ENCODE data around the gene COL11A1.
"Not testable (repeated sequence)": the region's sequence is repeated elsewhere in the genome, so short reads cannot be mapped to it uniquely, and the experiment has no call there.

The COL11A1 gene

GRCh38 chr1:102967786-102968185 lies 140.5 kb downstream of the COL11A1 start:
- Histone ChIP-seq H3K4me1 (ENCODE audit: control insufficient read depth, low read depth, low read length) (peaks cover 5% of the 10 kb centered on the region), H3K27me3 (ENCODE audit: control insufficient read depth, insufficient read depth, low read length) (no peaks in the 10 kb centered on the region), H3K36me3 (ENCODE audit: control insufficient read depth, low read depth, low read length) (no peaks in the 10 kb centered on the region), H3K4me3 (ENCODE audit: low read length) (no peak overlapping the region), H3K27ac (ENCODE audit: low read length) (no peak overlapping the region), H3K9ac (ENCODE audit: low read length) (no peak overlapping the region), H3K9me3 (ENCODE audit: control insufficient read depth, low read depth, low read length) (no peaks in the 10 kb centered on the region)

- no peaks in the 10 kb centered on the region for H3K4me1 ChIP-seq (ENCODE audit: control insufficient read depth, low read depth, low read length)
- H3K4me3 ChIP-seq (ENCODE audit: low read length), result no peak overlapping the region
- no peaks in the 10 kb centered on the region for H3K9me3 ChIP-seq (ENCODE audit: control insufficient read depth, low read depth, low read length)
- H3K9ac ChIP-seq (ENCODE audit: low read length), result no peak overlapping the region
- no peak overlapping the region for H3K27ac ChIP-seq (ENCODE audit: low read length)
- H3K36me3 ChIP-seq (ENCODE audit: control insufficient read depth, low read depth, low read length), result no peaks in the 10 kb centered on the region
- no peaks in the 10 kb centered on the region for H3K27me3 ChIP-seq (ENCODE audit: control insufficient read depth, insufficient read depth, low read length)
Measured at GRCh38 chr1:102961549-102961948, 146.8 kb downstream of the COL11A1 start.

GRCh38 chr1:102954576-102954975 lies 153.7 kb downstream of the COL11A1 start:
- H3K27ac ChIP-seq (ENCODE audit: low read length), result no peak overlapping the region

GRCh38 chr1:102952400-102952799 lies 155.9 kb downstream of the COL11A1 start:
- H3K27me3 ChIP-seq (ENCODE audit: control insufficient read depth, insufficient read depth, low read length), result no peaks in the 10 kb centered on the region
- H3K4me3 ChIP-seq (ENCODE audit: low read length), result no peak overlapping the region
- H3K4me1 ChIP-seq (ENCODE audit: control insufficient read depth, low read depth, low read length), result no peaks in the 10 kb centered on the region
- no peak overlapping the region for H3K9ac ChIP-seq (ENCODE audit: low read length)
- no peak overlapping the region for H3K27ac ChIP-seq (ENCODE audit: low read length)
- no peaks in the 10 kb centered on the region for H3K36me3 ChIP-seq (ENCODE audit: control insufficient read depth, low read depth, low read length)
- H3K9me3 ChIP-seq (ENCODE audit: control insufficient read depth, low read depth, low read length), result no peaks in the 10 kb centered on the region

More at GRCh38 chr1:102954576-102954975, 153.7 kb downstream of the COL11A1 start:
- Histone ChIP-seq H3K27me3 (ENCODE audit: control insufficient read depth, insufficient read depth, low read length) (no peaks in the 10 kb centered on the region), H3K9me3 (ENCODE audit: control insufficient read depth, low read depth, low read length) (no peaks in the 10 kb centered on the region), H3K4me1 (ENCODE audit: control insufficient read depth, low read depth, low read length) (no peaks in the 10 kb centered on the region), H3K4me3 (ENCODE audit: low read length) (no peak overlapping the region), H3K9ac (ENCODE audit: low read length) (no peak overlapping the region), H3K36me3 (ENCODE audit: control insufficient read depth, low read depth, low read length) (no peaks in the 10 kb centered on the region)

- no peaks in the 10 kb centered on the region for H3K36me3 ChIP-seq (ENCODE audit: control insufficient read depth, low read depth, low read length)
- peaks cover 10% of the 10 kb centered on the region for H3K4me1 ChIP-seq (ENCODE audit: control insufficient read depth, low read depth, low read length)
- H3K27ac ChIP-seq (ENCODE audit: low read length), result no peak overlapping the region
- no peak overlapping the region for H3K4me3 ChIP-seq (ENCODE audit: low read length)
- H3K27me3 ChIP-seq (ENCODE audit: control insufficient read depth, insufficient read depth, low read length), result no peaks in the 10 kb centered on the region
- no peak overlapping the region for H3K9ac ChIP-seq (ENCODE audit: low read length)
- H3K9me3 ChIP-seq (ENCODE audit: control insufficient read depth, low read depth, low read length), result no peaks in the 10 kb centered on the region
Measured at GRCh38 chr1:102942324-102942723, 166.0 kb downstream of the COL11A1 start.

GRCh38 chr1:102941366-102941947 lies 166.9 kb downstream of the COL11A1 start:
- Histone ChIP-seq H3K4me3 (ENCODE audit: low read length) (no peak overlapping the region), H3K36me3 (ENCODE audit: control insufficient read depth, low read depth, low read length) (no peaks in the 10 kb centered on the region), H3K27me3 (ENCODE audit: control insufficient read depth, insufficient read depth, low read length) (no peaks in the 10 kb centered on the region), H3K9me3 (ENCODE audit: control insufficient read depth, low read depth, low read length) (no peaks in the 10 kb centered on the region), H3K9ac (ENCODE audit: low read length) (no peak overlapping the region), H3K27ac (ENCODE audit: low read length) (no peak overlapping the region), H3K4me1 (ENCODE audit: control insufficient read depth, low read depth, low read length) (peaks cover 10% of the 10 kb centered on the region)

- no peak overlapping the region for H3K27ac ChIP-seq (ENCODE audit: low read length)
- no peaks in the 10 kb centered on the region for H3K27me3 ChIP-seq (ENCODE audit: control insufficient read depth, insufficient read depth, low read length)
- peaks cover 4% of the 10 kb centered on the region for H3K36me3 ChIP-seq (ENCODE audit: control insufficient read depth, low read depth, low read length)
- H3K9ac ChIP-seq (ENCODE audit: low read length), result no peak overlapping the region
- H3K4me3 ChIP-seq (ENCODE audit: low read length), result no peak overlapping the region
- peaks cover 10% of the 10 kb centered on the region for H3K4me1 ChIP-seq (ENCODE audit: control insufficient read depth, low read depth, low read length)
- H3K9me3 ChIP-seq (ENCODE audit: control insufficient read depth, low read depth, low read length), result no peaks in the 10 kb centered on the region
Measured at GRCh38 chr1:102937401-102937800, 170.9 kb downstream of the COL11A1 start.

- not testable (repeated sequence) for H3K27ac ChIP-seq (ENCODE audit: low read length); H3K36me3 ChIP-seq (ENCODE audit: control insufficient read depth, low read depth, low read length); H3K27me3 ChIP-seq (ENCODE audit: control insufficient read depth, insufficient read depth, low read length); H3K4me1 ChIP-seq (ENCODE audit: control insufficient read depth, low read depth, low read length); H3K9me3 ChIP-seq (ENCODE audit: control insufficient read depth, low read depth, low read length); H3K4me3 ChIP-seq (ENCODE audit: low read length); H3K9ac ChIP-seq (ENCODE audit: low read length)
Measured at GRCh38 chr1:102933362-102933761, 175.0 kb downstream of the COL11A1 start.

- Histone ChIP-seq H3K4me3 (ENCODE audit: low read length) (no peak overlapping the region), H3K36me3 (ENCODE audit: control insufficient read depth, low read depth, low read length) (no peaks in the 10 kb centered on the region), H3K27me3 (ENCODE audit: control insufficient read depth, insufficient read depth, low read length) (no peaks in the 10 kb centered on the region), H3K9ac (ENCODE audit: low read length) (no peak overlapping the region), H3K4me1 (ENCODE audit: control insufficient read depth, low read depth, low read length) (no peaks in the 10 kb centered on the region), H3K9me3 (ENCODE audit: control insufficient read depth, low read depth, low read length) (no peaks in the 10 kb centered on the region), H3K27ac (ENCODE audit: low read length) (no peak overlapping the region)
Measured at GRCh38 chr1:102919659-102920058, 188.7 kb downstream of the COL11A1 start.

- H3K4me3 ChIP-seq (ENCODE audit: low read length), result no peak overlapping the region
- no peak overlapping the region for H3K9ac ChIP-seq (ENCODE audit: low read length)
- no peaks in the 10 kb centered on the region for H3K9me3 ChIP-seq (ENCODE audit: control insufficient read depth, low read depth, low read length)
- no peaks in the 10 kb centered on the region for H3K4me1 ChIP-seq (ENCODE audit: control insufficient read depth, low read depth, low read length)
- H3K27ac ChIP-seq (ENCODE audit: low read length), result no peak overlapping the region
- no peaks in the 10 kb centered on the region for H3K27me3 ChIP-seq (ENCODE audit: control insufficient read depth, insufficient read depth, low read length)
- H3K36me3 ChIP-seq (ENCODE audit: control insufficient read depth, low read depth, low read length), result no peaks in the 10 kb centered on the region
Measured at GRCh38 chr1:102901996-102902395, 206.3 kb downstream of the COL11A1 start.

GRCh38 chr1:102899935-102900334 lies 208.4 kb downstream of the COL11A1 start:
- Histone ChIP-seq H3K4me1 (ENCODE audit: control insufficient read depth, low read depth, low read length) (no peaks in the 10 kb centered on the region), H3K9ac (ENCODE audit: low read length) (no peak overlapping the region), H3K36me3 (ENCODE audit: control insufficient read depth, low read depth, low read length) (no peaks in the 10 kb centered on the region), H3K27me3 (ENCODE audit: control insufficient read depth, insufficient read depth, low read length) (no peaks in the 10 kb centered on the region), H3K27ac (ENCODE audit: low read length) (no peak overlapping the region), H3K9me3 (ENCODE audit: control insufficient read depth, low read depth, low read length) (no peaks in the 10 kb centered on the region), H3K4me3 (ENCODE audit: low read length) (no peak overlapping the region)

- Histone ChIP-seq H3K9ac (ENCODE audit: low read length) (no peak overlapping the region), H3K4me3 (ENCODE audit: low read length) (no peak overlapping the region), H3K27me3 (ENCODE audit: control insufficient read depth, insufficient read depth, low read length) (no peaks in the 10 kb centered on the region), H3K27ac (ENCODE audit: low read length) (no peak overlapping the region), H3K4me1 (ENCODE audit: control insufficient read depth, low read depth, low read length) (no peaks in the 10 kb centered on the region), H3K36me3 (ENCODE audit: control insufficient read depth, low read depth, low read length) (no peaks in the 10 kb centered on the region), H3K9me3 (ENCODE audit: control insufficient read depth, low read depth, low read length) (no peaks in the 10 kb centered on the region)
Measured at GRCh38 chr1:102897557-102897956, 210.8 kb downstream of the COL11A1 start.
